NK-92 treated with Interleukin-12 subunit alpha and Interleukin-12 subunit beta, amount 100 ng/mL, for 24 hours (cell line): ENCODE results near the gene MYH6.
"Not testable (repeated sequence)": the region's sequence is repeated elsewhere in the genome, so short reads cannot be mapped to it uniquely, and the experiment has no call there.

Experiments used
- DNase-seq: peaks from one replicate; lab custom pipeline; 2025; lab: John Stamatoyannopoulos, UW

The MYH6 gene

GRCh38 chr14:23392613-23393012, 15.5 kb downstream of the MYH6 start:
- no peak for DNase-seq

DNA sequence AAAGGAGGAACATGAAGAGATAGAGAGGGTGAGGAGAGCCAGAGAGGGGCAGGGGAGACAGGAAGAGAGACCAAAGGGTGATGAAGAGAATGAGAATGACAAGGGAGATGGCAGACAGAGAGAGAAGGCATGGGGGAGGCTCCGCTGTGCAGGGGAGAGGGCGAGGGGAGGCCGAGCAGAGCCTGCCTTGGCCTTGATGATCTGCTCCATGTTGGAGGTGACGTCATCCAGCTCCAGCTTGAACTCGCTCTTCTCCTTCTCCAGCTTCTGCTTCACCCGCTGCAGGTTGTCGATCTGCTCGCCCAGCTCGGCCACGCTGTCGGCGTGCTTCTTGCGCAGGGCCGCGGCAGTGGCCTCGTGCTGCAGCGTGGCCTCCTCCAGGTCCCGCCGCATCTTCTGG, 18.2 kb downstream of the MYH6 start:
- not testable (repeated sequence) for DNase-seq

DNA sequence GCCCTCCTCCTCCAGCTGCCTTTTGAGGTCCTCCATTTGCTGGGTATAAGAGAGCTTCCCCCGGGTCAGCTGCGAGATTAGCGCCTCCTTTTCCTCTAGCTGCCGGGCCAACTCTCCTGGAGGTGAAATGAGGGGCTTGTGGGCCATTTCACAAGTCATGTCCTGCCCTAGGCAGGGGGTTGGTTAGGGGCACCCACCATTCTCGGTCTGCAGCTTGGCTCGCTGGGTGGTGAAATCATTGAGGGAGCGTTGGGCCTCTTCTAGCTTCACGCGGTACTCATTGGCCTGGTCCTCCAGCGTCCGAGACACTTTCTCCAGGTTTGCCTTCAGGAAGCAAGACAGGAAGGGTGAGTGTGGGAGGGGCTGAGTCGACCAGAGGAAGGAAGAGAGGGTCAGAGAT, 18.7 kb downstream of the MYH6 start:
- no peak for DNase-seq

DNA sequence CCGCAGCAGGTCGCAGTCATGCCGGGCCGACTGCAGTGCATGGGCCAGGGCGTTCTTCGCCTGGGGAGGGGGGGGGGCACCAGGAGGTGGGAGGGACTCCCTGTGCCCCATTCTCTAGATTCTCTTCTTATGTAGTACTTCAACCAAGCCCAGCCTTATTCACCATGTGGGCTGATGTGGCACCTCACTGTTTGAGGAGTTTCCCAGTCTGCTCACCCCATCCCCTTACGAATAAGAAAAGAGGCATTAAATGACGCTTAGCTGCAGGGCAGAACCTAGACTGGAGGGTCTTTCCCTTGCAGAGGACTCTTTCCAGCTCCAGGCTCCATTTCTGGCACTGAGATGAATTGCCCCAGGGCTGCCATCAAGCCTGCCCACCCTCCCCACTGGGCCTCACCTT, 19.1 kb downstream of the MYH6 start:
- DNase-seq = no peak

GRCh38 chr14:23387916-23388882, 19.9 kb downstream of the MYH6 start:
- no peak for DNase-seq

- DNase-seq = no peak
These were observed 21.1 kb downstream of the MYH6 start for GRCh38 chr14:23386999-23387398.

DNA sequence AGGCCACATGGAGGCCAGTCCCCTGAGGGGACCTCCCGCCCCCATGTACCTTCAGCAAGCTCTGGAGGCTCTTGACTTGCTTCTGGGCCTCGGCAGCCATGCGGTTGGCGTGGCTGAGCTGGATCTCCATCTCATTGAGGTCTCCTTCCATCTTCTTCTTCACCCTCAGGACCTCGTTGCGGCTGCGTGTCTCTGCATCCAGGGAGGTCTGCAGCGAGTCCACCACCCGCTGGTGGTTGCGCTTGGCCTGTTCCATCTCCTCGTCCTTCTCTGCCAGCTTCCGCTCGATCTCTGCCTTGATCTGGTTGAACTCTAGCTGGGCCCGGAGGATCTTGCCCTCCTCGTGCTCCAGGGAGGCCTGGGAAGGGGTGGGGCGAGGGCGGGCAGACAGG, 21.8 kb downstream of the MYH6 start:
- not testable (repeated sequence) for DNase-seq

GRCh38 chr14:23385642-23386265, 22.3 kb downstream of the MYH6 start:
- DNase-seq = no peak

DNA sequence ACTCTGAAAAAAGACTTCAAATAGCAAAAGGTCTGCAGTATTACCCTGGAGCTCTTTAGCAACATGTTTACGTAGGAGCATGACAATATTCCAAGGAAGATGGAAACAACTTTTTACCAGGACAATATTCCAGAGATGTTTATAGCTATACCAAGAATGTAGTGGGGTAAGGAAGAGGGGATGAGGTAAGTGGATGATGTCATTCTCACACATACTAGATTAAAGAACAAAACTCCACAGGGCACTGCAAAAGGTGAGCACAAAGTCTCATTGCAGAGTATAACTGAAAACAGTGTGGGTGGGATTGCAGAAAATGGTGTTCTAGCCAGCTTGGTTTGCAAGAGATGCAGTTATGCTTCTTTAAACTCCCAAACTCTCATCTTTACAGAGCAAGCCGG, 22.8 kb downstream of the MYH6 start:
- DNase-seq = no peak

- DNase-seq = no peak
These were observed 23.6 kb downstream of the MYH6 start for GRCh38 chr14:23384364-23385080.

GRCh38 chr14:23382731-23383440, 25.2 kb downstream of the MYH6 start:
- no peak for DNase-seq

- no peak for DNase-seq
These were observed 25.8 kb downstream of the MYH6 start for GRCh38 chr14:23382276-23382675.

DNA sequence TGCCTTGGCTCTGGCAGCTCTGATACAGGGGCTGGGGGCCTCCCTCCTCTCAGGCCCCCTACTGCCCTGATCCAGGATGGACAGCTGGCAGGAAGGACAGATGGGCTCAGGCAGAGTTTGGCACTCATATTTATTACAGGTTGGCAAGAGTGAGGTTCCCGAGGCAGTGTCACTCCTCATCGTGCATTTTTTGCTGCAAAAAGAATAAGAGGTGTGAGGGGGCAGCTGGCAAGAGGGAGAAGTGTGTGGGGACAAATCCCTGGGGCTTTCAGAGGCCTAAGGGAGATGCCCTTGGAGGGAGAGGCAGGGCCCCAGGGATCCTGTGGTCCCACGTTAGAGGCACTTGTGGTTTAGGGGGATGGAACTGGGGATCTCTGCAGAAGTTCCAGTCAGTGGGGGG, 26.2 kb downstream of the MYH6 start:
- no peak for DNase-seq

DNA sequence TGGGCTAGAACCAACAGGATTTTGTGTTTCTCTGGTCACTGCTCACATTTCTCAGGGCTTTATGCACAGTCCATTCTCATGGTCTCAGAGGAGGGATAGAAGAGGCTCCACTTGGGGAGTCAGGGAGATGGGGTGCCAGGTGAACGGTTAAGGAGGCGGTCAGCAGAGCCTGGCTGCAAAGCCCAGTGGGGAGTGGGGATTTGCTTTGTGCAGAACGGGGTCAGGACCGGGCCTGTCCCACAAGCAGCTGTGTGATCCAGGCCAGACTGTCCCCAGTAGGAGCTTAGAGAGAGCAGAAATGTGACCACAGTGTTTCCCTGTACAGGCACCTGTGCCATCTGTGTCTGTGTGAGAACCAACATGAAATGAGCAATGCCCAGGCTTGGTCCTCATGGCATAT, 27.1 kb downstream of the MYH6 start:
- no peak for DNase-seq

DNA sequence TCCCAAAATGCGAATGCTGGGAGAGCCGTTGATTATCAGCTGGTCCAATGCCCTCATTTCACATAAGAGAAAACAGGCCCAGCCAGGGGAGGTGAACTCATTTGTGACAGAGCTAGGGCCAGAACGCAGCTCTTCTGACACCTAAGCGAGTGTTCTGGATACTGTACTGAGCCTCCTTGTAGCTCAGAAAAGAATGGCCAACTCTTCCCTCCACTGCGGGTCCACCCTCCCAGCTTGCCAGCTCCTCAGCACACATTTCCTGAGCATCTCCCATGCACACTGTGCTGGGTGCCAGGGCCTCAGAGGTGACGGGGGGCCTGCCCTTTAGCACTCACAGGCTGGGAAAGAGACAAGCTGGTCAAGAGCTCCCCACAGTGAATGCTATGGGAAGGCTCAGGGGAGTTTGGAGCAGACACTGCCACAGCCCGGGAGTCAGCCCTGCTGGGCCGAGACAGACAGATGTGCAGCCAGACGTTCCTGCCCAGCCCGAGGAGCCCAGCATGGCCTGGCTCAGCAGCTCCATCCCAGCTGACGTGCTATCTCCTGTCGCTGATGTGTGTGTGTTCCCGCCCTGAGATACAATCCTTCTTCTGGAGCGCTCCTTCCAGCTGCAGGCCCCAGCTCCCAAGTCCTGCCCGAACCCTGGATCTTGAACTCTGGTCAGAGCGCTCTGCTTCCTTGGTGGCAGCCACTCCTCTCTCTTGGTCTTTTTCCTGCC, 27.7 kb downstream of the MYH6 start:
- no peak for DNase-seq

- DNase-seq = peak; percentile 19
These were observed 28.5 kb downstream of the MYH6 start for GRCh38 chr14:23379366-23380196.

GRCh38 chr14:23378612-23379220, 29.4 kb downstream of the MYH6 start:
- DNase-seq = no peak

GRCh38 chr14:23377573-23378563, 30.2 kb downstream of the MYH6 start:
- DNase-seq = no peak

DNA sequence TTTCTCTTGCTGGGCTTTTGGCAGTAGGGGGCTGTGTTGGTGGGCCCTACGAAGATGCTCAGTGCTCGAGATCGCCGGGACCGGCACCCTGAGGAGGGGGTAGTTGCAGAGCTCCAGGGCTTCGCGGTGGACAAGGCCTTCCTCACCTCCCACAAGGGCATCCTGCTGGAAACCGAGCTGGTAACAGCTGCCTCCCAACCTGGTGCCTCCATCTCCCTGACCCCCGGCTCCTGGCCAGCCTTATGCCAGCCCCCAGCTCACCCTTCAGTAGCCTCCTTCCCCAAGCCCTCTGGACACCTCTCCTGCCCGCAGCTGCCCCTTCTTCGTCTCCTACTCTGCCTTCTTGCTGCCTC, 30.9 kb downstream of the MYH6 start:
- DNase-seq = no peak
